Glutamatergic neuron (in vitro differentiated cells): ENCODE results near the gene KCNT1. TPM values are rescaled to one million over a fixed set of nuclear protein-coding genes. Genes with fewer than 3 reads are reported as not detected.

Source experiments
- DNase-seq: peaks from one replicate; pipeline ENCODE4 v3.0.0; 2022
- H3K27ac Mint-ChIP-seq: one replicate; pipeline ENCODE4 v1.8.0; 2020; ENCODE audit warnings: mild to moderate bottlenecking, mixed read lengths, inconsistent platforms; ENCODE audit not compliant: unreplicated experiment
- H3K27me3 Mint-ChIP-seq: one replicate; pipeline ENCODE4 v1.8.0; 2020; ENCODE audit warnings: mild to moderate bottlenecking, moderate library complexity, mixed read lengths, inconsistent platforms; ENCODE audit not compliant: unreplicated experiment
- H3K36me3 Mint-ChIP-seq: one replicate; pipeline ENCODE4 v1.8.0; 2020; ENCODE audit warnings: mild to moderate bottlenecking, mixed read lengths, inconsistent platforms; ENCODE audit not compliant: unreplicated experiment
- H3K4me1 Mint-ChIP-seq: one replicate; pipeline ENCODE4 v1.8.0; 2020; ENCODE audit warnings: mild to moderate bottlenecking, low read depth, mixed read lengths, inconsistent platforms; ENCODE audit not compliant: unreplicated experiment
- H3K4me3 Mint-ChIP-seq: one replicate; pipeline ENCODE4 v1.8.0; 2020; ENCODE audit warnings: mild to moderate bottlenecking, mixed read lengths, inconsistent platforms; ENCODE audit not compliant: unreplicated experiment
- H3K9me3 Mint-ChIP-seq: one replicate; pipeline ENCODE4 v1.8.0; 2020; ENCODE audit warnings: mild to moderate bottlenecking, moderate library complexity, mixed read lengths, inconsistent platforms; ENCODE audit not compliant: unreplicated experiment
- CTCF ChIP-seq: fragments of 200-600 bp; sonication (generic); IDR thresholded peaks from one replicate; pipeline ENCODE4 v1.5.0; 2021; ENCODE audit not compliant: partially characterized antibody, unreplicated experiment
- total RNA-seq: library from RNA; stranded (reverse); fragmentation: NEBNext Ultra II Directional; extraction: Animal tissue kit (Norgen Biotek cat#: 25700); gene quantifications from one replicate; pipeline ENCODE4 v1.2.1, GENCODE V29; 2021; ENCODE audit not compliant: unreplicated experiment

KCNT1 gene
- total RNA-seq, 1 donor from 2014 or later, result 0.76 TPM

- no peak for TF ChIP-seq CTCF
- Mint-ChIP-seq H3K4me1 (peaks cover 3% of the 10 kb centered on the region), H3K9me3 (peaks cover 4% of the 10 kb centered on the region), H3K4me3 (no peak overlapping the region), H3K27ac (no peak overlapping the region), H3K27me3 (peaks cover 4% of the 10 kb centered on the region), H3K36me3 (no peaks in the 10 kb centered on the region)
- DNase-seq, result no peak
Measured at GRCh38 chr9:135695036-135695435, 6.9 kb upstream of the KCNT1 start.

- H3K36me3 Mint-ChIP-seq, result no peaks in the 10 kb centered on the region
- no peak for TF ChIP-seq CTCF
- peaks cover 4% of the 10 kb centered on the region for H3K27me3 Mint-ChIP-seq
- H3K27ac Mint-ChIP-seq, result no peak overlapping the region
- no peak for DNase-seq
- H3K9me3 Mint-ChIP-seq, result peaks cover 4% of the 10 kb centered on the region
- peaks cover 3% of the 10 kb centered on the region for H3K4me1 Mint-ChIP-seq
- no peak overlapping the region for H3K4me3 Mint-ChIP-seq
Measured at GRCh38 chr9:135695642-135696041, 6.3 kb upstream of the KCNT1 start.

- H3K27ac Mint-ChIP-seq, result no peak overlapping the region
- H3K36me3 Mint-ChIP-seq, result no peaks in the 10 kb centered on the region
- H3K4me3 Mint-ChIP-seq, result no peak overlapping the region
- H3K4me1 Mint-ChIP-seq, result peaks cover 3% of the 10 kb centered on the region
- H3K9me3 Mint-ChIP-seq, result peaks cover 1% of the 10 kb centered on the region
- TF ChIP-seq CTCF, result no peak
- peaks cover 4% of the 10 kb centered on the region for H3K27me3 Mint-ChIP-seq
- no peak for DNase-seq
Measured at GRCh38 chr9:135696446-135696845, 5.5 kb upstream of the KCNT1 start.

- no peak for TF ChIP-seq CTCF
- Mint-ChIP-seq H3K4me3 (no peak overlapping the region), H3K9me3 (peaks cover 1% of the 10 kb centered on the region), H3K4me1 (peaks cover 3% of the 10 kb centered on the region), H3K27ac (no peak overlapping the region), H3K27me3 (peaks cover 4% of the 10 kb centered on the region), H3K36me3 (no peaks in the 10 kb centered on the region)
- DNase-seq, result no peak
Measured at GRCh38 chr9:135697226-135697625, 4.8 kb upstream of the KCNT1 start.

GRCh38 chr9:135698236-135698635, 3.7 kb upstream of the KCNT1 start:
- Mint-ChIP-seq H3K27ac (no peak overlapping the region), H3K4me3 (no peak overlapping the region), H3K9me3 (peaks cover 1% of the 10 kb centered on the region), H3K27me3 (peaks cover 4% of the 10 kb centered on the region), H3K4me1 (peaks cover 3% of the 10 kb centered on the region), H3K36me3 (no peaks in the 10 kb centered on the region)
- DNase-seq, result no peak
- TF ChIP-seq CTCF, result no peak
